Peyer's patch (tissue), 4 donors: Measurements from ENCODE around the gene DDC.

ENCODE experiments used
- CTCF ChIP-seq, 6 experiments: fragments of 450-650 bp in 4 of 6; fragments of 200-600 bp in 2 of 6; sonication (generic) in 1 of 6; IDR thresholded peaks; one replicate each; pipeline ENCODE4 v1.5.1; 2017 to 2019; ENCODE audit warnings: antibody characterized with exemption in 6 of 6, mild to moderate bottlenecking in 3 of 6, moderate library complexity in 1 of 6
- POLR2A ChIP-seq, 2 donors: fragments of 450-650 bp; IDR thresholded peaks; one replicate each; pipeline ENCODE4 v1.5.1; 2017; ENCODE audit warnings: antibody characterized with exemption in 2 of 2, mild to moderate bottlenecking in 2 of 2, moderate library complexity in 2 of 2

- TF ChIP-seq CTCF (IDR thresholded peaks at IDR 0.05) (no peak), POLR2A (IDR thresholded peaks at IDR 0.05) (no peak)
Measured at GRCh38 chr7:50481867-50482266, 83.3 kb downstream of the DDC start.
